A172 (cell line): ENCODE data around the gene RERE. TPM values are rescaled to one million over a fixed set of nuclear protein-coding genes. Genes with fewer than 3 reads are reported as not detected.
"Not testable (repeated sequence)": the region's sequence is repeated elsewhere in the genome, so short reads cannot be mapped to it uniquely, and the experiment has no call there.

Source experiments
- DNase-seq: peaks from one replicate; pipeline ENCODE4 v3.0.0-alpha.2; 2015; ENCODE audit warnings: low spot score
- total RNA-seq: library from RNA; depleted of rRNA; stranded (reverse); fragments of >200 nt; shearing (Covaris generic); gene quantifications from 2 replicates; pipeline ENCODE4 v1.2.3, GENCODE V29; 2014

Gene RERE
- total RNA-seq, 1 experiment from 2014 or later: 7.0 TPM

GRCh38 chr1:8516793-8517556 lies 300.5 kb downstream of the RERE start:
- DNase-seq: no peak

- no peak for DNase-seq
Observed at GRCh38 chr1:8516278-8516777, 301.1 kb downstream of the RERE start.

GRCh38 chr1:8512504-8512903 lies 304.9 kb downstream of the RERE start:
- no peak for DNase-seq

GRCh38 chr1:8510041-8510823 lies 307.2 kb downstream of the RERE start:
- no peak for DNase-seq

- DNase-seq: no peak
Observed at GRCh38 chr1:8509579-8509978, 307.9 kb downstream of the RERE start.

- no peak for DNase-seq
Observed at GRCh38 chr1:8506995-8507615, 310.3 kb downstream of the RERE start.

- no peak for DNase-seq
Observed at GRCh38 chr1:8506456-8506855, 311.0 kb downstream of the RERE start.

- no peak for DNase-seq
Observed at GRCh38 chr1:8503842-8504241, 313.6 kb downstream of the RERE start.

GRCh38 chr1:8502949-8503348 lies 314.5 kb downstream of the RERE start:
- not testable (repeated sequence) for DNase-seq

- no peak for DNase-seq
Observed at GRCh38 chr1:8497210-8497819, 320.1 kb downstream of the RERE start.

- no peak for DNase-seq
Observed at GRCh38 chr1:8496473-8496872, 321.0 kb downstream of the RERE start.

GRCh38 chr1:8495928-8496401 lies 321.5 kb downstream of the RERE start:
- DNase-seq: no peak

- no peak for DNase-seq
Observed at GRCh38 chr1:8494681-8495080, 322.8 kb downstream of the RERE start.

- no peak for DNase-seq
Observed at GRCh38 chr1:8493916-8494540, 323.4 kb downstream of the RERE start.

- no peak for DNase-seq
Observed at GRCh38 chr1:8487249-8487648, 330.2 kb downstream of the RERE start.

- no peak for DNase-seq
Observed at GRCh38 chr1:8486047-8486446, 331.4 kb downstream of the RERE start.

GRCh38 chr1:8483586-8483985 lies 333.9 kb downstream of the RERE start:
- no peak for DNase-seq

- DNase-seq: no peak
Observed at GRCh38 chr1:8482979-8483381, 334.5 kb downstream of the RERE start.

GRCh38 chr1:8481650-8482380 lies 335.6 kb downstream of the RERE start:
- no peak for DNase-seq

- no peak for DNase-seq
Observed at GRCh38 chr1:8478566-8478965, 338.9 kb downstream of the RERE start.

GRCh38 chr1:8477983-8478362 lies 339.5 kb downstream of the RERE start:
- DNase-seq: no peak
